Heart left ventricle (tissue), 16 donors: ENCODE measurements around the gene SBK3. TPM values are rescaled to one million over a fixed set of nuclear protein-coding genes. Genes with fewer than 3 reads are reported as not detected.
"Not testable (repeated sequence)": the region's sequence is repeated elsewhere in the genome, so short reads cannot be mapped to it uniquely, and the experiment has no call there.

Experiments used
- ATAC-seq, 4 donors: fragments of 200-7000 bp; cut with Tn5 transposase; one replicate each; pipeline ENCODE4 v1.9.1; 2020 to 2022; ENCODE audit warnings: moderate library complexity in 4 of 4, mild to moderate bottlenecking in 3 of 4, moderate number of reproducible peaks in 1 of 4
- DNase-seq, 5 donors: peaks; one replicate each; pipeline ENCODE4 v3.0.0-alpha.2; 2020
- H3K27ac ChIP-seq, 12 donors: fragments of 200-600 bp; sonication (generic) in 4 of 12; one replicate each; pipeline versions ENCODE4 v1.5.0 to v1.8.0; 2016 to 2022; ENCODE audit warnings: mild to moderate bottlenecking in 2 of 12
- H3K27me3 ChIP-seq, 9 donors: fragments of 200-600 bp; sonication (generic) in 2 of 9; one replicate each; pipeline versions ENCODE4 v1.5.1 to v1.8.0; 2016 to 2022; ENCODE audit warnings: mild to moderate bottlenecking in 3 of 9
- H3K36me3 ChIP-seq, 9 donors: fragments of 200-600 bp; sonication (generic) in 2 of 9; one replicate each; pipeline versions ENCODE4 v1.5.0 to v1.8.0; 2018 to 2022; ENCODE audit warnings: mild to moderate bottlenecking in 2 of 9
- H3K4me1 ChIP-seq, 12 donors: fragments of 200-600 bp; sonication (generic) in 4 of 12; one replicate each; pipeline versions ENCODE4 v1.5.0 to v1.8.0; 2016 to 2022; ENCODE audit warnings: mild to moderate bottlenecking in 3 of 12
- H3K4me3 ChIP-seq, 12 donors: fragments of 200-600 bp; sonication (generic) in 4 of 12; one replicate each; pipeline versions ENCODE4 v1.5.0 to v1.8.0; 2017 to 2022; ENCODE audit warnings: mild to moderate bottlenecking in 9 of 12, moderate library complexity in 4 of 12
- H3K9me3 ChIP-seq, 12 donors: fragments of 200-600 bp; sonication (generic) in 4 of 12; one replicate each; pipeline versions ENCODE4 v1.5.0 to v1.8.0; 2016 to 2022; ENCODE audit warnings: mild to moderate bottlenecking in 1 of 12
- POLR2A ChIP-seq, 2 donors: fragments of 450-650 bp; IDR thresholded peaks; one replicate each; pipeline ENCODE4 v1.6.1; 2017; ENCODE audit warnings: antibody characterized with exemption in 2 of 2, mild to moderate bottlenecking in 2 of 2, moderate library complexity in 2 of 2
- WGBS, 4 donors: extraction: QIAGEN DNeasy Blood & Tissue Kit in 2 of 4; methylation state at CpG; one replicate each; pipeline versions ENCODE4 v1.1.5 to v1.1.7; 2013 to 2018; 5-methylcytosine and 5-hydroxymethylcytosine counted together
- intact Hi-C, 10 donors: fragments of 100-400 bp; cut with DNase I; formaldehyde crosslinking; loops; one replicate each; pipeline versions ENCODE4 v1.11.1 to v1.14.2; 2022
- polyA plus RNA-seq, 2 donors: library from polyadenylated mRNA; stranded (reverse); fragments of 200-250 nt; gene quantifications; one replicate each; pipeline ENCODE4 v1.2.3, GENCODE V29; 2013
- total RNA-seq, 9 donors: library from RNA; depleted of rRNA in 2 of 9; stranded (reverse); fragments of >200 nt in 2 of 9; fragmentation: NEBNext Ultra II Directional in 3 of 9; extraction: Animal tissue kit (Norgen Biotek cat#: 25700) in 3 of 9; gene quantifications; one replicate each; pipeline versions ENCODE4 v1.1.0 to v1.2.4, GENCODE V29; 2016 to 2023
- TF ChIP-seq, protein P1 (sequence below), 12 donors: fragments of 200-600 bp; sonication (generic) in 4 of 12; IDR thresholded peaks; one replicate each; pipeline versions ENCODE4 v1.5.0 to v1.8.0; 2018 to 2022; ENCODE audit warnings: antibody characterized with exemption in 12 of 12, mild to moderate bottlenecking in 5 of 12
- donor health status: ischemic (EF 13 %, LVEDD 7.1; RV severe dilation, severe dysfunction).
- donor health status: healthy with polysubstance abuse.
- donor health status: DM: no; HTN: yes; CAD: no.
- donor health status: DM: no; HTN: no; CAD: no.
- donor health status: ischemic (EF 25% LVEDD 6.9; RV normal size, moderate dysfunction).
- donor health status: ischemic (EF 25% LVEDD 5.7; RV mildly dilated, moderate dysfunction).
- donor health status: healthy.
- donor health status: DM: yes; HTN: yes; CAD: no.
- donor health status: ischemic (EF 35%, LVEDD 5.7; RV mildly dilated, moderate dysfunction).
- donor health status: nonischemic (EF 11% LVEDD 7.7; RV severe dilation, severe dysfunction).
- donor health status: DM: yes; HTN: yes; CAD: no.
- donor health status: PGD.
- donor health status: ischemic (EF 29% LVEDD 5.4; RV normal size, mild dysfunction).
- donor health status: nonischemic (EF 23%, LVEDD 6.1; RV moderate dilation, normal function).

Gene SBK3
- total and polyA plus RNA-seq, 11 donors: 2.4 to 14.3 (median 7.5) TPM

GRCh38 chr19:55586976-55587668 is 41.8 kb upstream of the SBK3 start:
- H3K9me3 ChIP-seq: no peaks in the 10 kb centered on the region
- DNase-seq (peak; percentile 94 to 97 (median 95)), ATAC-seq (peak; percentile 83 to 94 (median 88))
- 1 to 3% (median 1%) methylated on average over 34 to 40 of the region's 40 CpGs for WGBS, 4 donors
- H3K4me3 ChIP-seq: peak overlapping the region in 10 of 12 donors; percentile 20 to 49 (median 42)
- TF ChIP-seq, protein P1, sequence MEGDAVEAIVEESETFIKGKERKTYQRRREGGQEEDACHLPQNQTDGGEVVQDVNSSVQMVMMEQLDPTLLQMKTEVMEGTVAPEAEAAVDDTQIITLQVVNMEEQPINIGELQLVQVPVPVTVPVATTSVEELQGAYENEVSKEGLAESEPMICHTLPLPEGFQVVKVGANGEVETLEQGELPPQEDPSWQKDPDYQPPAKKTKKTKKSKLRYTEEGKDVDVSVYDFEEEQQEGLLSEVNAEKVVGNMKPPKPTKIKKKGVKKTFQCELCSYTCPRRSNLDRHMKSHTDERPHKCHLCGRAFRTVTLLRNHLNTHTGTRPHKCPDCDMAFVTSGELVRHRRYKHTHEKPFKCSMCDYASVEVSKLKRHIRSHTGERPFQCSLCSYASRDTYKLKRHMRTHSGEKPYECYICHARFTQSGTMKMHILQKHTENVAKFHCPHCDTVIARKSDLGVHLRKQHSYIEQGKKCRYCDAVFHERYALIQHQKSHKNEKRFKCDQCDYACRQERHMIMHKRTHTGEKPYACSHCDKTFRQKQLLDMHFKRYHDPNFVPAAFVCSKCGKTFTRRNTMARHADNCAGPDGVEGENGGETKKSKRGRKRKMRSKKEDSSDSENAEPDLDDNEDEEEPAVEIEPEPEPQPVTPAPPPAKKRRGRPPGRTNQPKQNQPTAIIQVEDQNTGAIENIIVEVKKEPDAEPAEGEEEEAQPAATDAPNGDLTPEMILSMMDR (IDR thresholded peaks at IDR 0.05): no peak
- no peak for TF ChIP-seq POLR2A (IDR thresholded peaks at IDR 0.05)
- peaks cover 0 to 10% (median 0%) of the 10 kb centered on the region in 9 donors for H3K27me3 ChIP-seq
- peak overlapping the region in 6 of 12 donors; percentile 9 to 82 (median 24) for H3K27ac ChIP-seq
- H3K36me3 ChIP-seq: peaks cover 0 to 9% (median under 1%) of the 10 kb centered on the region in 9 donors
- intact Hi-C loops: loop anchor here in 4 of 10 donors (5.0 kb wide), 4 partner anchors 40 to 70 kb away; partner anchors contain the start of gene SBK3 (in 1 of the 4)
- peaks cover 0 to 27% (median 19%) of the 10 kb centered on the region in 12 donors for H3K4me1 ChIP-seq

DNA sequence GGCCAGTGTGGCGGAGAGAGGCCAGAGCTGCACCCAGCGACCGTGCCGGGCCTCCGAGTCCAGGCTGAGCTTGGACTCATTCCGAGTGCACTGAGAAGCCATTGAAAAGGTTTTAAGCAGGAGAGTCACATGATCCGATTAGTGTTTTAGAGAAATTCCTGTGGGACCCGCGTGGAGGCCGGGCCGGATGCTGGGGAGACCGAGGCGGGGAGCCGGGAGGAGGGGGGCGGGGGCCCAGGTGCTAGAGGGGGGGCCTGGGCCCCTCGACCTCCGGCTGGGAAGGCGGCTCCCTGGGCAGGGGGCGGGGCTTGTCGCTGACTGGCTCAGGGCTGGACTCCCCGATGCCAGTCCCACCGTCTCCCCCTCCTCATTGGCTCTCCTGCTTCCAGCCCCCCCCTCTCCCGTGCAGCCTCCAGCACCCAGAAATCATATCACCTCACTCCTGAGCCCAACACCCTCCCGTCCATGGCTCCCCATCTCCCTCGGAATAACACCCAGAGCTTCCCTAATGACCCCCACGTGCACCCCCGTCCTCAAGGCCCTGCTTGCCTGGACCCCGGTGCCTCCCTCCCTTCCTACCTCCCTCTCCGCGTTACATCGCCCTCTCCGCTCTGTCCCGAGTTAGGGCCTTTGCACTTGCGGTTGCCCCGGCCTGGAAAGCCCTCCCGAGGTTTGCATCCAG is 40.5 kb upstream of the SBK3 start:
- Histone ChIP-seq H3K4me3 (peak overlapping the region in 11 of 12 donors; percentile 15 to 51 (median 44)), H3K27ac (peak overlapping the region; percentile 32 to 82 (median 62)), H3K36me3 (no peaks in the 10 kb centered on the region), H3K9me3 (no peaks in the 10 kb centered on the region), H3K4me1 (peaks cover 0 to 39% (median 25%) of the 10 kb centered on the region in 12 donors), H3K27me3 (peaks cover 0 to 10% (median 0%) of the 10 kb centered on the region in 9 donors)
- peak; percentile 88 to 91 (median 91) for DNase-seq
- 1 to 3% (median 2%) methylated on average over 29 to 36 of the region's 36 CpGs for WGBS, 4 donors
- intact Hi-C loops: loop anchor here in 4 of 10 donors (5.0 kb wide), 4 partner anchors 38 to 68 kb away; partner anchors contain the start of gene SBK3 (in 1 of the 4)
- ATAC-seq: peak; percentile 78 to 89 (median 84)
- TF ChIP-seq, protein P1 (IDR thresholded peaks at IDR 0.05): no peak
- TF ChIP-seq POLR2A (IDR thresholded peaks at IDR 0.05): no peak

DNA sequence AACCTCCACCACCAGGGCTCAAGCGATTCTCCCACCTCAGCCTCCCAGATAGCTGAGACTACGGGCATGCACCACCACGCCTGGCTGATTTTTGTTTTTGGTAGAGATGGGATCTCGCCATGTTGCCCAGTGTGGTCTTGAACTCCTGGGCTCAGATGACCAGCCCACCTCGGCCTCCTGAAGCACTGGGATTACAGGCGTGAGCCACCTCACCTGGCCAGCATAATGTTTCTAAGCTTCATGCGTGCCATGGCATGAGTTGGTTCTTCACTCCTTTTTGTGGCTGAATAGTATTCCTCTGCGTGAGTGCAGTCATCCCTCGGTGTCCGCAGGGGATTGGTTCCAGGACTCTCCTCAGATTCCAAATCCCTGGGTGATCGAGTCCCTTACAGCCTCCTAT is 39.5 kb upstream of the SBK3 start:
- H3K4me3 ChIP-seq: no peak overlapping the region

GRCh38 chr19:55583897-55584296 is 38.6 kb upstream of the SBK3 start:
- H3K4me3 ChIP-seq, H3K27ac ChIP-seq, H3K36me3 ChIP-seq, H3K9me3 ChIP-seq, DNase-seq, ATAC-seq: not testable (repeated sequence)
- intact Hi-C loops: loop anchor here in 2 of 10 donors (5.0 kb wide), 2 partner anchors 37 to 67 kb away; partner anchors contain the start of gene SBK3 (in 1 of the 2)
- H3K4me1 ChIP-seq: peaks cover 0 to 47% (median 26%) of the 10 kb centered on the region in 12 donors
- 80 to 87% (median 82%) methylated on average over 8 of the region's 8 CpGs for WGBS, 4 donors
- peaks cover 0 to 10% (median 0%) of the 10 kb centered on the region in 9 donors for H3K27me3 ChIP-seq

More for the DNA sequence above, 39.5 kb upstream of the SBK3 start:
- Histone ChIP-seq H3K27ac (peak overlapping the region in 3 of 12 donors; percentile 48 to 82 (median 62)), H3K9me3 (no peaks in the 10 kb centered on the region), H3K4me1 (peaks cover 0 to 42% (median 25%) of the 10 kb centered on the region in 12 donors), H3K27me3 (peaks cover 0 to 10% (median 0%) of the 10 kb centered on the region in 9 donors), H3K36me3 (no peaks in the 10 kb centered on the region)
- 89 to 94% (median 93%) methylated on average over 11 of the region's 11 CpGs for WGBS, 4 donors
- intact Hi-C loops: loop anchor here in 5 of 10 donors (5.0 kb wide), 4 partner anchors 38 to 68 kb away; partner anchors contain the start of gene SBK3 (in 2 of the 5)
- TF ChIP-seq POLR2A (IDR thresholded peaks at IDR 0.05): no peak
- TF ChIP-seq, protein P1 (IDR thresholded peaks at IDR 0.05): no peak
- DNase-seq (no peak), ATAC-seq (no peak)

GRCh38 chr19:55582284-55582683 is 36.9 kb upstream of the SBK3 start:
- 68 to 74% (median 69%) methylated on average over 4 of the region's 4 CpGs for WGBS, 4 donors
- Histone ChIP-seq H3K27me3 (peaks cover 0 to 10% (median 0%) of the 10 kb centered on the region in 9 donors), H3K27ac (peak overlapping the region in 1 of 12 donors; percentile 13), H3K4me1 (peaks cover 0 to 41% (median 24%) of the 10 kb centered on the region in 12 donors), H3K36me3 (peaks cover 0 to 21% (median 10%) of the 10 kb centered on the region in 9 donors)
- not testable (repeated sequence) for H3K9me3 ChIP-seq, ATAC-seq, DNase-seq, H3K4me3 ChIP-seq
- intact Hi-C loops: loop anchor here in 2 of 10 donors (5.0 kb wide), 2 partner anchors 35 to 65 kb away; partner anchors contain the start of gene SBK3 (in 1 of the 2)
